ENCODE data around the gene ASB1. TPM values are rescaled to one million over a fixed set of nuclear protein-coding genes. Genes with fewer than 3 reads are reported as not detected.

ASB1 gene
- total and polyA plus RNA-seq, 2 of the 13 experiments (the other 11 are each of a cell fraction or from before 2014, with no cell fraction given) = 48.6 to 49.2 TPM

DNA sequence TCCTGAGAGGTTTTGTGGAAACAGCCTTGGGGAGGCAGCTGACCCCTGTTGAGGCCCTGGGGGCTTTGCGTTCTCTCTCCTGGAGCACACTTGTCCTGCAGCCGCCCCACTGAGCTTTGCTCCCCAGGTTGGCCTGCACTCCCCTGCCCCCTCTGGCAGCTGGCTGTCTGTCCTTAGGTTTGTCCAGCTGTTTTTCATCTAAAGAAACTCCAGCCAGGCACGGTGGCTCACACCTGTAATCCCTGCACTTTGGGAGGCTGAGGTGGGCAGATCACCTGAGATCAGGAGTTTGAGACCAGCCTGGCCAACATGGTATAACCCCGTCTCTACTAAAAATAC is 21.5 kb upstream of the ASB1 start (continued):
- TF ChIP-seq, protein P1, sequence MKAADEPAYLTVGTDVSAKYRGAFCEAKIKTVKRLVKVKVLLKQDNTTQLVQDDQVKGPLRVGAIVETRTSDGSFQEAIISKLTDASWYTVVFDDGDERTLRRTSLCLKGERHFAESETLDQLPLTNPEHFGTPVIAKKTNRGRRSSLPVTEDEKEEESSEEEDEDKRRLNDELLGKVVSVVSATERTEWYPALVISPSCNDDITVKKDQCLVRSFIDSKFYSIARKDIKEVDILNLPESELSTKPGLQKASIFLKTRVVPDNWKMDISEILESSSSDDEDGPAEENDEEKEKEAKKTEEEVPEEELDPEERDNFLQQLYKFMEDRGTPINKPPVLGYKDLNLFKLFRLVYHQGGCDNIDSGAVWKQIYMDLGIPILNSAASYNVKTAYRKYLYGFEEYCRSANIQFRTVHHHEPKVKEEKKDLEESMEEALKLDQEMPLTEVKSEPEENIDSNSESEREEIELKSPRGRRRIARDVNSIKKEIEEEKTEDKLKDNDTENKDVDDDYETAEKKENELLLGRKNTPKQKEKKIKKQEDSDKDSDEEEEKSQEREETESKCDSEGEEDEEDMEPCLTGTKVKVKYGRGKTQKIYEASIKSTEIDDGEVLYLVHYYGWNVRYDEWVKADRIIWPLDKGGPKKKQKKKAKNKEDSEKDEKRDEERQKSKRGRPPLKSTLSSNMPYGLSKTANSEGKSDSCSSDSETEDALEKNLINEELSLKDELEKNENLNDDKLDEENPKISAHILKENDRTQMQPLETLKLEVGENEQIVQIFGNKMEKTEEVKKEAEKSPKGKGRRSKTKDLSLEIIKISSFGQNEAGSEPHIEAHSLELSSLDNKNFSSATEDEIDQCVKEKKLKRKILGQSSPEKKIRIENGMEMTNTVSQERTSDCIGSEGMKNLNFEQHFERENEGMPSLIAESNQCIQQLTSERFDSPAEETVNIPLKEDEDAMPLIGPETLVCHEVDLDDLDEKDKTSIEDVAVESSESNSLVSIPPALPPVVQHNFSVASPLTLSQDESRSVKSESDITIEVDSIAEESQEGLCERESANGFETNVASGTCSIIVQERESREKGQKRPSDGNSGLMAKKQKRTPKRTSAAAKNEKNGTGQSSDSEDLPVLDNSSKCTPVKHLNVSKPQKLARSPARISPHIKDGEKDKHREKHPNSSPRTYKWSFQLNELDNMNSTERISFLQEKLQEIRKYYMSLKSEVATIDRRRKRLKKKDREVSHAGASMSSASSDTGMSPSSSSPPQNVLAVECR (CRISPR knock-in tag; IDR thresholded peaks at IDR 0.05; ENCODE audit: borderline replicate concordance) = peak; percentile 17; the same call in 1 of the 2 replicates
- TF ChIP-seq, protein P2, sequence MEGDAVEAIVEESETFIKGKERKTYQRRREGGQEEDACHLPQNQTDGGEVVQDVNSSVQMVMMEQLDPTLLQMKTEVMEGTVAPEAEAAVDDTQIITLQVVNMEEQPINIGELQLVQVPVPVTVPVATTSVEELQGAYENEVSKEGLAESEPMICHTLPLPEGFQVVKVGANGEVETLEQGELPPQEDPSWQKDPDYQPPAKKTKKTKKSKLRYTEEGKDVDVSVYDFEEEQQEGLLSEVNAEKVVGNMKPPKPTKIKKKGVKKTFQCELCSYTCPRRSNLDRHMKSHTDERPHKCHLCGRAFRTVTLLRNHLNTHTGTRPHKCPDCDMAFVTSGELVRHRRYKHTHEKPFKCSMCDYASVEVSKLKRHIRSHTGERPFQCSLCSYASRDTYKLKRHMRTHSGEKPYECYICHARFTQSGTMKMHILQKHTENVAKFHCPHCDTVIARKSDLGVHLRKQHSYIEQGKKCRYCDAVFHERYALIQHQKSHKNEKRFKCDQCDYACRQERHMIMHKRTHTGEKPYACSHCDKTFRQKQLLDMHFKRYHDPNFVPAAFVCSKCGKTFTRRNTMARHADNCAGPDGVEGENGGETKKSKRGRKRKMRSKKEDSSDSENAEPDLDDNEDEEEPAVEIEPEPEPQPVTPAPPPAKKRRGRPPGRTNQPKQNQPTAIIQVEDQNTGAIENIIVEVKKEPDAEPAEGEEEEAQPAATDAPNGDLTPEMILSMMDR (CRISPR knock-in tag; IDR thresholded peaks at IDR 0.05) = peak; percentile 42
- TF ChIP-seq ZNF232 (CRISPR knock-in tag; IDR thresholded peaks at IDR 0.05; ENCODE audit: borderline replicate concordance) (0 out of 2 replicates have a peak, but pooled peaks have one; percentile 24), BRD4 (CRISPR knock-in tag; IDR thresholded peaks at IDR 0.05) (0 out of 2 replicates have a peak, but pooled peaks have one; percentile 50), DNMT1 (CRISPR knock-in tag; IDR thresholded peaks at IDR 0.05) (0 out of 2 replicates have a peak, but pooled peaks have one; percentile 43), NCOA1 (CRISPR knock-in tag; IDR thresholded peaks at IDR 0.05) (0 out of 2 replicates have a peak, but pooled peaks have one; percentile 10), ZNF160 (CRISPR knock-in tag; IDR thresholded peaks at IDR 0.05) (peak; percentile 5; the same call in 1 of the 2 replicates), ADNP (CRISPR knock-in tag; IDR thresholded peaks at IDR 0.05) (0 out of 2 replicates have a peak, but pooled peaks have one; percentile 41), ZNF329 (CRISPR knock-in tag; IDR thresholded peaks at IDR 0.05; ENCODE audit: low read depth) (peak; percentile 100), RAD21 (CRISPR knock-in tag; IDR thresholded peaks at IDR 0.05) (peak; percentile 52; the same call in 1 of the 2 replicates), ZNF30 (CRISPR knock-in tag; IDR thresholded peaks at IDR 0.05) (0 out of 2 replicates have a peak, but pooled peaks have one; percentile 8), STAG1 (CRISPR knock-in tag; IDR thresholded peaks at IDR 0.05) (peak; percentile 7; the same call in 1 of the 2 replicates), HNF4A (CRISPR knock-in tag; IDR thresholded peaks at IDR 0.05) (peak; percentile 75), ZMYM3 (CRISPR knock-in tag; IDR thresholded peaks at IDR 0.05) (peak; percentile 74)
- TF ChIP-seq, protein P3, sequence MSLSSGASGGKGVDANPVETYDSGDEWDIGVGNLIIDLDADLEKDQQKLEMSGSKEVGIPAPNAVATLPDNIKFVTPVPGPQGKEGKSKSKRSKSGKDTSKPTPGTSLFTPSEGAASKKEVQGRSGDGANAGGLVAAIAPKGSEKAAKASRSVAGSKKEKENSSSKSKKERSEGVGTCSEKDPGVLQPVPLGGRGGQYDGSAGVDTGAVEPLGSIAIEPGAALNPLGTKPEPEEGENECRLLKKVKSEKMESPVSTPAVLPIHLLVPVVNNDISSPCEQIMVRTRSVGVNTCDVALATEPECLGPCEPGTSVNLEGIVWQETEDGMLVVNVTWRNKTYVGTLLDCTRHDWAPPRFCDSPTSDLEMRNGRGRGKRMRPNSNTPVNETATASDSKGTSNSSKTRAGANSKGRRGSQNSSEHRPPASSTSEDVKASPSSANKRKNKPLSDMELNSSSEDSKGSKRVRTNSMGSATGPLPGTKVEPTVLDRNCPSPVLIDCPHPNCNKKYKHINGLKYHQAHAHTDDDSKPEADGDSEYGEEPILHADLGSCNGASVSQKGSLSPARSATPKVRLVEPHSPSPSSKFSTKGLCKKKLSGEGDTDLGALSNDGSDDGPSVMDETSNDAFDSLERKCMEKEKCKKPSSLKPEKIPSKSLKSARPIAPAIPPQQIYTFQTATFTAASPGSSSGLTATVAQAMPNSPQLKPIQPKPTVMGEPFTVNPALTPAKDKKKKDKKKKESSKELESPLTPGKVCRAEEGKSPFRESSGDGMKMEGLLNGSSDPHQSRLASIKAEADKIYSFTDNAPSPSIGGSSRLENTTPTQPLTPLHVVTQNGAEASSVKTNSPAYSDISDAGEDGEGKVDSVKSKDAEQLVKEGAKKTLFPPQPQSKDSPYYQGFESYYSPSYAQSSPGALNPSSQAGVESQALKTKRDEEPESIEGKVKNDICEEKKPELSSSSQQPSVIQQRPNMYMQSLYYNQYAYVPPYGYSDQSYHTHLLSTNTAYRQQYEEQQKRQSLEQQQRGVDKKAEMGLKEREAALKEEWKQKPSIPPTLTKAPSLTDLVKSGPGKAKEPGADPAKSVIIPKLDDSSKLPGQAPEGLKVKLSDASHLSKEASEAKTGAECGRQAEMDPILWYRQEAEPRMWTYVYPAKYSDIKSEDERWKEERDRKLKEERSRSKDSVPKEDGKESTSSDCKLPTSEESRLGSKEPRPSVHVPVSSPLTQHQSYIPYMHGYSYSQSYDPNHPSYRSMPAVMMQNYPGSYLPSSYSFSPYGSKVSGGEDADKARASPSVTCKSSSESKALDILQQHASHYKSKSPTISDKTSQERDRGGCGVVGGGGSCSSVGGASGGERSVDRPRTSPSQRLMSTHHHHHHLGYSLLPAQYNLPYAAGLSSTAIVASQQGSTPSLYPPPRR (CRISPR knock-in tag; IDR thresholded peaks at IDR 0.05; ENCODE audit: borderline replicate concordance) = peak; percentile 18; the same call in 1 of the 2 replicates
- TF ChIP-seq, protein P4, sequence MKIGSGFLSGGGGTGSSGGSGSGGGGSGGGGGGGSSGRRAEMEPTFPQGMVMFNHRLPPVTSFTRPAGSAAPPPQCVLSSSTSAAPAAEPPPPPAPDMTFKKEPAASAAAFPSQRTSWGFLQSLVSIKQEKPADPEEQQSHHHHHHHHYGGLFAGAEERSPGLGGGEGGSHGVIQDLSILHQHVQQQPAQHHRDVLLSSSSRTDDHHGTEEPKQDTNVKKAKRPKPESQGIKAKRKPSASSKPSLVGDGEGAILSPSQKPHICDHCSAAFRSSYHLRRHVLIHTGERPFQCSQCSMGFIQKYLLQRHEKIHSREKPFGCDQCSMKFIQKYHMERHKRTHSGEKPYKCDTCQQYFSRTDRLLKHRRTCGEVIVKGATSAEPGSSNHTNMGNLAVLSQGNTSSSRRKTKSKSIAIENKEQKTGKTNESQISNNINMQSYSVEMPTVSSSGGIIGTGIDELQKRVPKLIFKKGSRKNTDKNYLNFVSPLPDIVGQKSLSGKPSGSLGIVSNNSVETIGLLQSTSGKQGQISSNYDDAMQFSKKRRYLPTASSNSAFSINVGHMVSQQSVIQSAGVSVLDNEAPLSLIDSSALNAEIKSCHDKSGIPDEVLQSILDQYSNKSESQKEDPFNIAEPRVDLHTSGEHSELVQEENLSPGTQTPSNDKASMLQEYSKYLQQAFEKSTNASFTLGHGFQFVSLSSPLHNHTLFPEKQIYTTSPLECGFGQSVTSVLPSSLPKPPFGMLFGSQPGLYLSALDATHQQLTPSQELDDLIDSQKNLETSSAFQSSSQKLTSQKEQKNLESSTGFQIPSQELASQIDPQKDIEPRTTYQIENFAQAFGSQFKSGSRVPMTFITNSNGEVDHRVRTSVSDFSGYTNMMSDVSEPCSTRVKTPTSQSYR (CRISPR knock-in tag; IDR thresholded peaks at IDR 0.05; ENCODE audit: borderline replicate concordance) = peak; percentile 54; the same call in 1 of the 2 replicates

Data from HepG2 (cell line).